SK-N-SH (cell line): Measurements from ENCODE around the gene HDDC2.

Source experiments
- JUND ChIP-seq: IDR thresholded peaks from 2 replicates; pipeline ENCODE4 v1.4.0; 2012
- POLR2AphosphoS5 ChIP-seq: IDR thresholded peaks from 2 replicates; pipeline ENCODE4 v1.6.1; 2012; ENCODE audit warnings: low read depth, low read length
- RAD21 ChIP-seq: IDR thresholded peaks from 2 replicates; pipeline ENCODE4 v1.6.1; 2012; ENCODE audit warnings: mild to moderate bottlenecking, low read length
- RCOR1 ChIP-seq: fragments of 150-350 bp; IDR thresholded peaks from 2 replicates; pipeline ENCODE4 v1.6.1; 2017; ENCODE audit warnings: antibody characterized with exemption, low read length
- SMC3 ChIP-seq: IDR thresholded peaks from 2 replicates; pipeline ENCODE4 v1.6.1; 2012; ENCODE audit warnings: low read depth, low read length, improper control_type of control experiment
- TAF1 ChIP-seq: IDR thresholded peaks from 2 replicates; pipeline ENCODE4 v1.6.1; 2012; ENCODE audit warnings: low read depth, mild to moderate bottlenecking, low read length, moderate library complexity, borderline replicate concordance
- TCF12 ChIP-seq: IDR thresholded peaks from 2 replicates; pipeline ENCODE4 v1.4.0; 2012
- TEAD4 ChIP-seq: IDR thresholded peaks from 2 replicates; pipeline ENCODE4 v1.4.0; 2012; ENCODE audit warnings: mild to moderate bottlenecking, borderline replicate concordance; ENCODE audit not compliant: insufficient read depth
- YY1 ChIP-seq: IDR thresholded peaks from 2 replicates; pipeline ENCODE4 v1.4.0; 2012; ENCODE audit warnings: low read depth, mild to moderate bottlenecking
- TF ChIP-seq, protein P1 (sequence below): fragments of 200-600 bp; sonication (generic); IDR thresholded peaks from 2 replicates; pipeline ENCODE4 v1.6.1; 2017; ENCODE audit warnings: antibody characterized with exemption, mild to moderate bottlenecking, moderate library complexity
- TF ChIP-seq, protein P2 (sequence below): IDR thresholded peaks from 2 replicates; pipeline ENCODE4; 2012
- TF ChIP-seq, protein P3 (sequence below): IDR thresholded peaks from 2 replicates; pipeline ENCODE4 v1.4.0; 2012; ENCODE audit warnings: low read depth

DNA sequence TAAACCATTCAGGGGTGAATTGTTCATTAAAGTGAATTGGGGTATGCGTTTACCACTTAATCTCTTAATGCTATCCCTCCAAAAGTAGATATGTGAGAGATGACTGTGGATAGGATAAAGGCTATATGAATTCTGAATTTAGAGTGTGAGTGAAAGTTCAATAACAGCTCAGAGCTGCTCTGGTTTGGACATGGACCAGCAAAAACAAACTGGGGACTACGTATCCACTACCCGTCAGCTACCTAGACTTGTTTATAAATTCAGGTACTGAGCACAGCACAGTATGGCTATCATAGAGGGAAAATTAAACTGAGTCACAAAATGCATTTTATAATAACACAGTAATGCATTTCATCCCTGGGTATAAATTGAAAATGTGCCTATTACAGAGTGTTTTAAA is 44.4 kb downstream of the HDDC2 start:
- TF ChIP-seq, protein P1, sequence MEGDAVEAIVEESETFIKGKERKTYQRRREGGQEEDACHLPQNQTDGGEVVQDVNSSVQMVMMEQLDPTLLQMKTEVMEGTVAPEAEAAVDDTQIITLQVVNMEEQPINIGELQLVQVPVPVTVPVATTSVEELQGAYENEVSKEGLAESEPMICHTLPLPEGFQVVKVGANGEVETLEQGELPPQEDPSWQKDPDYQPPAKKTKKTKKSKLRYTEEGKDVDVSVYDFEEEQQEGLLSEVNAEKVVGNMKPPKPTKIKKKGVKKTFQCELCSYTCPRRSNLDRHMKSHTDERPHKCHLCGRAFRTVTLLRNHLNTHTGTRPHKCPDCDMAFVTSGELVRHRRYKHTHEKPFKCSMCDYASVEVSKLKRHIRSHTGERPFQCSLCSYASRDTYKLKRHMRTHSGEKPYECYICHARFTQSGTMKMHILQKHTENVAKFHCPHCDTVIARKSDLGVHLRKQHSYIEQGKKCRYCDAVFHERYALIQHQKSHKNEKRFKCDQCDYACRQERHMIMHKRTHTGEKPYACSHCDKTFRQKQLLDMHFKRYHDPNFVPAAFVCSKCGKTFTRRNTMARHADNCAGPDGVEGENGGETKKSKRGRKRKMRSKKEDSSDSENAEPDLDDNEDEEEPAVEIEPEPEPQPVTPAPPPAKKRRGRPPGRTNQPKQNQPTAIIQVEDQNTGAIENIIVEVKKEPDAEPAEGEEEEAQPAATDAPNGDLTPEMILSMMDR, result no peak
- TF ChIP-seq JUND (no peak), POLR2AphosphoS5 (no peak), SMC3 (no peak), TEAD4 (no peak), RCOR1 (no peak), RAD21 (no peak), TAF1 (no peak), YY1 (no peak), TCF12 (no peak)
- TF ChIP-seq, protein P2, sequence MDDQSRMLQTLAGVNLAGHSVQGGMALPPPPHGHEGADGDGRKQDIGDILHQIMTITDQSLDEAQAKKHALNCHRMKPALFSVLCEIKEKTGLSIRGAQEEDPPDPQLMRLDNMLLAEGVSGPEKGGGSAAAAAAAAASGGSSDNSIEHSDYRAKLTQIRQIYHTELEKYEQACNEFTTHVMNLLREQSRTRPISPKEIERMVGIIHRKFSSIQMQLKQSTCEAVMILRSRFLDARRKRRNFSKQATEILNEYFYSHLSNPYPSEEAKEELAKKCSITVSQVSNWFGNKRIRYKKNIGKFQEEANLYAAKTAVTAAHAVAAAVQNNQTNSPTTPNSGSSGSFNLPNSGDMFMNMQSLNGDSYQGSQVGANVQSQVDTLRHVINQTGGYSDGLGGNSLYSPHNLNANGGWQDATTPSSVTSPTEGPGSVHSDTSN, result no peak
- TF ChIP-seq, protein P3, sequence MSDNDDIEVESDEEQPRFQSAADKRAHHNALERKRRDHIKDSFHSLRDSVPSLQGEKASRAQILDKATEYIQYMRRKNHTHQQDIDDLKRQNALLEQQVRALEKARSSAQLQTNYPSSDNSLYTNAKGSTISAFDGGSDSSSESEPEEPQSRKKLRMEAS, result no peak
